Neural crest cell (in vitro differentiated cells): ENCODE results near the gene KCP. TPM values are rescaled to one million over a fixed set of nuclear protein-coding genes. Genes with fewer than 3 reads are reported as not detected.
A peak's percentile ranks its signal among the peaks of the same experiment; 100 is the strongest.
"Not testable (repeated sequence)": the region's sequence is repeated elsewhere in the genome, so short reads cannot be mapped to it uniquely, and the experiment has no call there.

ENCODE experiments used
- DNase-seq: peaks from one replicate; pipeline ENCODE4 v3.0.0; 2021; ENCODE audit warnings: low read depth, mixed read lengths, low spot score
- H3K27ac Mint-ChIP-seq: one replicate; pipeline ENCODE4 v1.8.0; 2021; ENCODE audit warnings: mild to moderate bottlenecking, mixed read lengths; ENCODE audit not compliant: unreplicated experiment
- H3K27me3 Mint-ChIP-seq: 2 replicates; pipeline ENCODE4 v1.8.0; 2021; ENCODE audit warnings: low read depth, mild to moderate bottlenecking, mixed read lengths
- H3K36me3 Mint-ChIP-seq: 2 replicates; pipeline ENCODE4 v1.8.0; 2021; ENCODE audit warnings: low read depth, mild to moderate bottlenecking, mixed read lengths
- H3K4me1 Mint-ChIP-seq: 2 replicates; pipeline ENCODE4 v1.8.0; 2021; ENCODE audit warnings: mixed read lengths
- H3K4me3 Mint-ChIP-seq: one replicate; pipeline ENCODE4 v1.8.0; 2021; ENCODE audit warnings: mild to moderate bottlenecking, mixed read lengths
- H3K9me3 Mint-ChIP-seq: 2 replicates; pipeline ENCODE4 v1.8.0; 2021; ENCODE audit warnings: mixed read lengths
- total RNA-seq: library from RNA; stranded (reverse); gene quantifications from 2 replicates; pipeline ENCODE4 v1.2.1, GENCODE V29; 2021
- TF ChIP-seq, protein P1 (sequence below): fragments of 200-600 bp; sonication (generic); conservative IDR thresholded peaks from 2 replicates; pipeline ENCODE4 v1.5.0; 2021; ENCODE audit warnings: antibody characterized with exemption, mild to moderate bottlenecking

The KCP gene
- total RNA-seq, 1 donor from 2014 or later, result 2.9 TPM

DNA sequence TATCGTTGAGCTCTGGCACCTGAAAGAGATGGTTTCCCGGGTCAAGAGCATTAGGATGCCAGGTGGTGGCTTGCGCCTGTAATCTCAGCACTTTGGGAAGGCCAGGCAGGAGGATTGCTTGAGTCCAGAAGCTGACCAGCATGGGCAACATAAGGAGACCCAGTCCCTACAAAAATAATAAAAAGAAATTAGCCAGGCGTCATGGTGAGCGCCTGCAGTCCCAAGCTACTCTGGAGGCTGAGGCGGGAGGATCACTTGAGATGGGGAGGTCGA lies 6.1 kb upstream of the KCP start:
- Mint-ChIP-seq H3K27me3 (peaks cover 40% of the 10 kb centered on the region), H3K27ac (no peak overlapping the region), H3K36me3 (no peaks in the 10 kb centered on the region), H3K4me1 (peaks cover 5% of the 10 kb centered on the region), H3K4me3 (no peak overlapping the region), H3K9me3 (no peaks in the 10 kb centered on the region)
- TF ChIP-seq, protein P1, sequence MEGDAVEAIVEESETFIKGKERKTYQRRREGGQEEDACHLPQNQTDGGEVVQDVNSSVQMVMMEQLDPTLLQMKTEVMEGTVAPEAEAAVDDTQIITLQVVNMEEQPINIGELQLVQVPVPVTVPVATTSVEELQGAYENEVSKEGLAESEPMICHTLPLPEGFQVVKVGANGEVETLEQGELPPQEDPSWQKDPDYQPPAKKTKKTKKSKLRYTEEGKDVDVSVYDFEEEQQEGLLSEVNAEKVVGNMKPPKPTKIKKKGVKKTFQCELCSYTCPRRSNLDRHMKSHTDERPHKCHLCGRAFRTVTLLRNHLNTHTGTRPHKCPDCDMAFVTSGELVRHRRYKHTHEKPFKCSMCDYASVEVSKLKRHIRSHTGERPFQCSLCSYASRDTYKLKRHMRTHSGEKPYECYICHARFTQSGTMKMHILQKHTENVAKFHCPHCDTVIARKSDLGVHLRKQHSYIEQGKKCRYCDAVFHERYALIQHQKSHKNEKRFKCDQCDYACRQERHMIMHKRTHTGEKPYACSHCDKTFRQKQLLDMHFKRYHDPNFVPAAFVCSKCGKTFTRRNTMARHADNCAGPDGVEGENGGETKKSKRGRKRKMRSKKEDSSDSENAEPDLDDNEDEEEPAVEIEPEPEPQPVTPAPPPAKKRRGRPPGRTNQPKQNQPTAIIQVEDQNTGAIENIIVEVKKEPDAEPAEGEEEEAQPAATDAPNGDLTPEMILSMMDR, result no peak
- no peak for DNase-seq

DNA sequence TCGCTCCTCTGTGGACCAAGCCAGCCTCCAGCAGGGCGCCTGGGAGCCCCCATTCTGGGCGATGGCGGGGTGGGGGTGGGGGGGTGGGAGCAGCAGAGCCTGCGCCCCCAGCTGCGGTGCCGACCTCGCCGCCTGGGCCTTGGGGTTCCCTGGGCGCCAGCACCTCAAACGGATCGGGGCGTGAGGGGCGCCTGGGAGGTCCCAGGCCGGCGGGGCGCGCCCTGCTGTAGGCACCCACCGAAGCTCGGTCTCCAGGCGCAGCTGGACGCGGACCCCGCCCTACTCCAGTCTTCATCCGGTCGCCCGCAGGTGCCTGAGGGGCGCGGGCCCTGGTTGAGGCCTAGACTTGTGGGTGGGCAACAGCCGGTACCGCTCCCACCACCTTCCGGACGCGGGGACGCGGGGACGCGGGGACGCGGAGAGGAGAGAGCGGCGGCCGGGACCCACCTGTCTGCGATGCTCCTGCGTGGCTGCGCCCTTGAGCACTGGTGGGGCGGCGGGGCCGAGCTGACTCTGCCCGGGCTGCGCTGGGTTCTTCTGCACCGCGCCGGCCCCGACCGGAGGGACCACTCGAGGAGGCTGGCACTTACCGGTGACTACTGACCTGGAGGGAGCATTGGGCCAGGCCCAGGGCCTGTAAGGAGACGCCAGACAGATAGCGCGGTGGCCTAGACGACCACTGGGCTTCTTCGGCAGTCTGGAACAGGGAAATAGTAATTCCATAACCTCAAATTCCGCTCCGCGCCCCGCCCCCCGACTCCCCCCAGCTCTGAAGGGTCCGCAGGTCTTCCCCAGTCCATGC lies 5.5 kb upstream of the KCP start:
- H3K36me3 Mint-ChIP-seq, result no peaks in the 10 kb centered on the region
- TF ChIP-seq, protein P1, result no peak
- no peak overlapping the region for H3K27ac Mint-ChIP-seq
- H3K4me3 Mint-ChIP-seq, result no peak overlapping the region
- no peak for DNase-seq
- H3K27me3 Mint-ChIP-seq, result peaks cover 41% of the 10 kb centered on the region
- H3K9me3 Mint-ChIP-seq, result no peaks in the 10 kb centered on the region
- H3K4me1 Mint-ChIP-seq, result peaks cover 10% of the 10 kb centered on the region

DNA sequence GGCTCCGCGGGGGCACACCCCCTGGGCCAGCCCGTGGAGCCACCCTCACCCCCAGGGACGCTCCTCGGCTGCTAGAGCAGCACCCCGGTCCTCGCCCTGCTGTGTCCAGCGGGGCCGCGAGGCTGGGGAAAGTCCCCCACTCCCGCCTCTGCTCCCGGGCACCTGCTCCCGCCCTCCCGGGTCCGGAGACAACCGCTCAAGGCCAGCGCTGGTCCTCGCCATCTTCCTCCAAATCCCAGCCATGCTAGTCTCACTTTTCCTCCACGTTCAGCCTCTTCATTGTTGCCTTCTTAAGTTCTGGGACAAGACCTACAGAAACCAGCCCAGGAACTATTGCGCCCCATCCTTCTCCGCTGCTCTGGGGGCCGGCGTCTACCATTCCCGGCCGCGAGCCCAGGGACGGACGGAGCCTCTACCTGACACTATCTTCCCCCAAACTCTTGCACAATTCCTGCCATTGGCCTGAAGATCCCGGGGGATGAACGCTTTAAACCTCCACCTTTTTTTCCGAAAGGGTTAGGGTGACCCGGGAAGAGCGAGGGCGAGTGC lies 4.8 kb upstream of the KCP start:
- Mint-ChIP-seq H3K36me3 (no peaks in the 10 kb centered on the region), H3K9me3 (no peaks in the 10 kb centered on the region), H3K27me3 (peaks cover 39% of the 10 kb centered on the region), H3K4me3 (no peak overlapping the region), H3K27ac (peak overlapping the region; percentile 70), H3K4me1 (peaks cover 13% of the 10 kb centered on the region)
- TF ChIP-seq, protein P1, result no peak
- DNase-seq, result no peak

DNA sequence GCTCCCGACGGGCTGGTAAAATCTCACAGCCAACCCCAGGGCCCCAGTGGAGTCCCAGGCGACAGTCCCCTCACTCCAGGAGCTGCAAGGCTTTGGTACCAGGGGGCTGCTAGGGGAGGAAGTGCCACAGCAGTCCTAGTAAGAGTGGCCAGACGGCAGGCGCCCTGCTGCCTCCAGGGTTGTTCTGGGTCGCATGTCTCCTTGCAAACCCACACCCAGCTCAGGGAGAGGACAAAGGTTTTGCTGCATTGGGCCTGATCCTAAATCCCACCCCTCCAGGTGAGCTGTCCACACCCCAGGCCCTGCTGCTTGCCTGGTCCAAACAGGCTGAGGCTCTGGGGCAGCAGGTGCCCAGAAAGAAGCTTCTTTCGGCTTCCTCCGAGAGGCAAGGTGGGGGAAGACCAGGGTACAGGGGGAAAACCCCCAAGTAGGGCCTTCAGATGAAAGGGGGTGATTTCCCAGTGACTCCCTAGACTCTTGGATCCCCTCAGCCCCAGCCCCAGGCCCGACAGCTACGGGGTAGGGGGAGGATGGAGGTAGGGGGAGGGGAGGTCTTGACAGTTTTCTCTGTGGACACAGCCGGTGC lies 4.2 kb upstream of the KCP start:
- Mint-ChIP-seq H3K4me1 (peaks cover 17% of the 10 kb centered on the region), H3K27me3 (peaks cover 37% of the 10 kb centered on the region), H3K27ac (no peak overlapping the region), H3K9me3 (no peaks in the 10 kb centered on the region), H3K4me3 (no peak overlapping the region), H3K36me3 (no peaks in the 10 kb centered on the region)
- no peak for DNase-seq
- TF ChIP-seq, protein P1, result no peak

DNA sequence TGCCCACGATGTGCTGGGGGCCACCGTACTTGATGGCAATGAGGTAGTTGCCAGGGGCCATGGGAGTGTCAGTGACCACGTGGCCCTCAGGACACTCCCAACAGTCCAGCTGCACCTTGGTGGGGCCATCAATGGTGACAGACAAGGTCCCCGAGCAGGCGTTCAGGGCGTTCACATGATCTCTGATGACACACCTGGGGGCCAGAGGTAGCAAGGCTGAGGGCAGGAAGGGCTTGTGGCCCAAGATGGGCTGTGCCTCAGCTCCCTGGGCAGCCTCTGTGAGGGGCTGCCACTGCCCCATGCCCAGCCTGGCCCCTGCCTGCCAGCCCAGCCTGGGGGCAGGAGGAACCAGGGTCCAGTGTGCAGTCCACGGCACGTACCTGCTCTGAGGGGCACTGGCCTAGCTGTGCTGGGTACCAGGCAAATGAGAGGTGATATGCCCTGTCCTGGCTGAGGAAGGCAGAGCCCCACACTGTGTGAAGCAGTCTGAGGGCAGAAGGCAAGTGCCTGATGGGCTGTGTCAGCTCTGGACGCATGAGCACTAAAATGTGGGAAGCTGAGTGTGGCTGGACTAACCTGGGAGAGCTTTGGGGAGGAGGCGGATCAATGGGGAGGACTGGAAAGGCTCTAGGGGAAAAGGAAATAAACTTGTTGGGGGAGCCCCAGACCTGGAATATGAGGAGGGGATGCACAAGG lies 3.5 kb upstream of the KCP start:
- no peak for DNase-seq
- Mint-ChIP-seq H3K36me3 (no peaks in the 10 kb centered on the region), H3K27ac (no peak overlapping the region), H3K4me1 (peaks cover 24% of the 10 kb centered on the region), H3K9me3 (no peaks in the 10 kb centered on the region), H3K27me3 (peaks cover 37% of the 10 kb centered on the region), H3K4me3 (no peak overlapping the region)
- TF ChIP-seq, protein P1, result no peak

DNA sequence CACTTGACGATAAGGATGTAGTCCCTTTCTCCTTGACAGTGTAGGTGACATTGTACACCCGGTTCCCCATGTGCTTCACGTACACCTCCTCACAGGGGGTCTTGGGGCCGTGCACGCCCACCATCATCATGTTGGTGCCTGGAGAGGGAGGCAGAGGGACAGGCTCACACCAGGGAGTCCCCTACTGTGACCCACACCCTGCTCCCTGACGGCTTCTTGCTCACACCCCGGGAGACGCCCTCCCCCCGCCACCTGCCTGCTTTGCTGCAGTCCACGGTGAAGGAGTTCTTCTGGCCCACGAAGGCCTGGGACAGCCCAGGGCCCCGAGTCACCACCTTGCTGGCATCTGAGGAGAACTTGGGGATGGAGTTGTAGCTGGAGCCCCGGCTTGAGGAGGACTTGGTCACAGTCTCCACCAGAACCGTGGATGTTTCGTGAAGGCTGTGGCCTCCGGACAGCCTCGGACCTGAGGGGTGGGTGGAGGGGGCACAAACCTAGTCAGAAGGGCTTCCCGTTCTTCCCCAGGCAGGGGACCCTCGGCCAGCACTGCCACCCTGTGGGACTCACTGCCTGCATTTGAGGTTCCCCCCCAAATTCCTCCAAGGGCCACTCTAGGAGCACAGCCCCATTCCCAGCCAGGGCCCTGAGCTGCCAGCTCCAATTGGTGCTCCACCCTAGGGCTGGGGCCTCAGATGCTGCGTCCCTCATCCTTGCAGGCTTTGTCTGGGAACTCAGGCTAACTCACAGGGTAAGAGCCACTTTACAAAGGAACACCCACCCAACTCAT lies 2.4 kb upstream of the KCP start:
- H3K4me1 Mint-ChIP-seq, result peaks cover 26% of the 10 kb centered on the region
- H3K27me3 Mint-ChIP-seq, result peaks cover 30% of the 10 kb centered on the region
- not testable (repeated sequence) for DNase-seq, H3K9me3 Mint-ChIP-seq, H3K36me3 Mint-ChIP-seq, H3K4me3 Mint-ChIP-seq, H3K27ac Mint-ChIP-seq
